Measurements from ENCODE around the gene CFAP46. TPM values are rescaled to one million over a fixed set of nuclear protein-coding genes. Genes with fewer than 3 reads are reported as not detected.

Gene CFAP46
- total and polyA plus RNA-seq, 9 of the 15 experiments (the other 6 are each of a cell fraction or from before 2014, with no cell fraction given): not detected

DNA sequence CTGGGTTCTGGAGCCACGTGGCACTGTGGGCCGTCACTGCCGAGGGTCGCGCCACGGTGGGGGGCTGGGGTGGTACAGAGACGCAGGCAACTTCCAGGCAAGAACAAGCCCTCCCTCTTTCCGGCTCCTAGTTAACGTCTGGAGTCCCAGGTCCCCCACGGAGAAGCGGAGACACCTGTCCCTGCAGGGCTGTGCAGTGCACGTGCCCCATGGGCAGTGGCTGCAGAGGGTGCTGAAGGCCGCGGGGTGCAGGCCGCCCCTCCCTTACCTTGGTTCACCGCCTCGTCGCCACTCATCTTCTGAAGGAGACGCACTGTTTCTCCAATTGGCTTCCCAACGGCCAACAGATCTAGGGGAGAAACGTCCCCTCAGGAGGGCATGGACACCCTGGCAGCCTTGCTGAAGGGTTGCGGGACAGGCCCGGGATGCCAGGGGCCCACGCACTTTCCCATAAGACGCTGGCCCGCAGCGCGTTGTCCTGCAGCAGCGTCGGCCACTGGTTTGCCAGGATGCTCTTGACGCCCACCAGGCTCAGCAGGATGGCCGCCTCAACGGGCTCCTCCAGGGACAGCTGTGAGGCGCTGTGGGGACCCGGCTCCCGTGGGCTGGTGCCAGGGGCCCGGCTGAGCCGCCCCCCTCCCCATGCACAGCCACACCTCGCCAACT, 132.1 kb downstream of the CFAP46 start (continued):
- TF ChIP-seq, protein P1, sequence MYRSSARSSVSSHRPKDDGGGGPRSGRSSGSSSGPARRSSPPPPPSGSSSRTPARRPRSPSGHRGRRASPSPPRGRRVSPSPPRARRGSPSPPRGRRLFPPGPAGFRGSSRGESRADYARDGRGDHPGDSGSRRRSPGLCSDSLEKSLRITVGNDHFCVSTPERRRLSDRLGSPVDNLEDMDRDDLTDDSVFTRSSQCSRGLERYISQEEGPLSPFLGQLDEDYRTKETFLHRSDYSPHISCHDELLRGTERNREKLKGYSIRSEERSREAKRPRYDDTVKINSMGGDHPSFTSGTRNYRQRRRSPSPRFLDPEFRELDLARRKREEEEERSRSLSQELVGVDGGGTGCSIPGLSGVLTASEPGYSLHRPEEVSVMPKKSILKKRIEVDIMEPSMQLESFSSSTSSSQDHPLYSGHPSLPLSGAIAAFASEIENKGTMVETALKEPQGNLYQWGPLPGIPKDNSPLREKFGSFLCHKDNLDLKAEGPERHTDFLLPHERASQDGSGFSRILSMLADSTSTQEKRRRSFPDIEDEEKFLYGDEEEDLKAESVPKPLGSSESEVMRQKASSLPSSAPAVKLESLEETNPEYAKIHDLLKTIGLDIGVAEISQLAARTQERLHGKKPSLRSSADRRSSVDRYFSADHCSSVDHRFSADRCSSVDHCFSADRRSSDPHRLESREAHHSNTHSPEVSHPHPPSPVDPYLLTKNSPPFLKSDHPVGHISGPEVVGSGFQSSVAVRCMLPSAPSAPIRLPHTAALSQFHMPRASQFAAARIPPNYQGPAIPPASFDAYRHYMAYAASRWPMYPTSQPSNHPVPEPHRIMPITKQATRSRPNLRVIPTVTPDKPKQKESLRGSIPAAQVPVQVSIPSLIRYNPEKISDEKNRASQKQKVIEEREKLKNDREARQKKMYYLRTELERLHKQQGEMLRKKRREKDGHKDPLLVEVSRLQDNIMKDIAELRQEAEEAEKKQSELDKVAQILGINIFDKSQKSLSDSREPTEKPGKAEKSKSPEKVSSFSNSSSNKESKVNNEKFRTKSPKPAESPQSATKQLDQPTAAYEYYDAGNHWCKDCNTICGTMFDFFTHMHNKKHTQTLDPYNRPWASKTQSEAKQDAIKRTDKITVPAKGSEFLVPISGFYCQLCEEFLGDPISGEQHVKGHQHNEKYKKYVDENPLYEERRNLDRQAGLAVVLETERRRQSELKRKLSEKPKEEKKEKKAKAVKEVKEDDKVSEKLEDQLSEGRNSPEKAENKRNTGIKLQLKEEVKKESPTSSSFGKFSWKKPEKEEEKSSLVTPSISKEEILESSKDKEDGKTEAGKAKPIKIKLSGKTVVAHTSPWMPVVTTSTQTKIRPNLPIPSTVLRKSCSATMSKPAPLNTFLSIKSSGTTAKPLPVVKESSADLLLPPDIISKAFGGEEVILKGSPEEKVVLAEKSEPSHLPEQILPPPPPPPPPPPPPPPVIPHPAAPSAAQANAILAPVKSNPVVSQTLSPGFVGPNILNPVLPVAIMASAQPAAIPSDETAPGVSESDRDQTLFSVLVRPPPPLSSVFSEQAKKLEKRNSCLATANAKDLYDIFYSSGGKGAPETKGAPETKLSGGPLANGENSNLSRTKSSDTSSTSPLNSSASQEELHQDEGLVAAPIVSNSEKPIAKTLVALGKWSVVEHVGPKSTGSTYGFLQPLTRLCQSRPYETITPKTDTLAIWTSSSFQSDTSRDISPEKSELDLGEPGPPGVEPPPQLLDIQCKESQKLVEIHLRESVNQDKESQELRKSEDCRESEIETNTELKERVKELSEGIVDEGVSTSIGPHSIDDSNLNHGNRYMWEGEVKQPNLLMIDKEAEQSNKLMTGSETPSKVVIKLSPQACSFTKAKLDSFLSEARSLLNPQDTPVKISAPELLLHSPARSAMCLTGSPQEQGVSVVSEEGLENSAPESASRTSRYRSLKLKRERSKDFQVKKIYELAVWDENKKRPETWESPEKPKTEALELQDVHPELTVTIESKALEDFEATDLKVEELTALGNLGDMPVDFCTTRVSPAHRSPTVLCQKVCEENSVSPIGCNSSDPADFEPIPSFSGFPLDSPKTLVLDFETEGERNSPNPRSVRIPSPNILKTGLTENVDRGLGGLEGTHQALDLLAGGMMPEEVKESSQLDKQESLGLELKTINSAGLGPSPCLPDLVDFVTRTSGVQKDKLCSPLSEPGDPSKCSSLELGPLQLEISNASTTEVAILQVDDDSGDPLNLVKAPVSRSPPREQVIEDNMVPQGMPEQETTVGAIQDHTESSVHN (IDR thresholded peaks at IDR 0.05; ENCODE audit: borderline replicate concordance in 1 of 2, low read depth in 1 of 2): no peak
- TF ChIP-seq, protein P2, sequence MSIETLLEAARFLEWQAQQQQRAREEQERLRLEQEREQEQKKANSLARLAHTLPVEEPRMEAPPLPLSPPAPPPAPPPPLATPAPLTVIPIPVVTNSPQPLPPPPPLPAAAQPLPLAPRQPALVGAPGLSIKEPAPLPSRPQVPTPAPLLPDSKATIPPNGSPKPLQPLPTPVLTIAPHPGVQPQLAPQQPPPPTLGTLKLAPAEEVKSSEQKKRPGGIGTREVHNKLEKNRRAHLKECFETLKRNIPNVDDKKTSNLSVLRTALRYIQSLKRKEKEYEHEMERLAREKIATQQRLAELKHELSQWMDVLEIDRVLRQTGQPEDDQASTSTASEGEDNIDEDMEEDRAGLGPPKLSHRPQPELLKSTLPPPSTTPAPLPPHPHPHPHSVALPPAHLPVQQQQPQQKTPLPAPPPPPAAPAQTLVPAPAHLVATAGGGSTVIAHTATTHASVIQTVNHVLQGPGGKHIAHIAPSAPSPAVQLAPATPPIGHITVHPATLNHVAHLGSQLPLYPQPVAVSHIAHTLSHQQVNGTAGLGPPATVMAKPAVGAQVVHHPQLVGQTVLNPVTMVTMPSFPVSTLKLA (conservative IDR thresholded peaks at IDR 0.05): no peak
- TF ChIP-seq, protein P3, sequence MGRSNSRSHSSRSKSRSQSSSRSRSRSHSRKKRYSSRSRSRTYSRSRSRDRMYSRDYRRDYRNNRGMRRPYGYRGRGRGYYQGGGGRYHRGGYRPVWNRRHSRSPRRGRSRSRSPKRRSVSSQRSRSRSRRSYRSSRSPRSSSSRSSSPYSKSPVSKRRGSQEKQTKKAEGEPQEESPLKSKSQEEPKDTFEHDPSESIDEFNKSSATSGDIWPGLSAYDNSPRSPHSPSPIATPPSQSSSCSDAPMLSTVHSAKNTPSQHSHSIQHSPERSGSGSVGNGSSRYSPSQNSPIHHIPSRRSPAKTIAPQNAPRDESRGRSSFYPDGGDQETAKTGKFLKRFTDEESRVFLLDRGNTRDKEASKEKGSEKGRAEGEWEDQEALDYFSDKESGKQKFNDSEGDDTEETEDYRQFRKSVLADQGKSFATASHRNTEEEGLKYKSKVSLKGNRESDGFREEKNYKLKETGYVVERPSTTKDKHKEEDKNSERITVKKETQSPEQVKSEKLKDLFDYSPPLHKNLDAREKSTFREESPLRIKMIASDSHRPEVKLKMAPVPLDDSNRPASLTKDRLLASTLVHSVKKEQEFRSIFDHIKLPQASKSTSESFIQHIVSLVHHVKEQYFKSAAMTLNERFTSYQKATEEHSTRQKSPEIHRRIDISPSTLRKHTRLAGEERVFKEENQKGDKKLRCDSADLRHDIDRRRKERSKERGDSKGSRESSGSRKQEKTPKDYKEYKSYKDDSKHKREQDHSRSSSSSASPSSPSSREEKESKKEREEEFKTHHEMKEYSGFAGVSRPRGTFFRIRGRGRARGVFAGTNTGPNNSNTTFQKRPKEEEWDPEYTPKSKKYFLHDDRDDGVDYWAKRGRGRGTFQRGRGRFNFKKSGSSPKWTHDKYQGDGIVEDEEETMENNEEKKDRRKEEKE (IDR thresholded peaks at IDR 0.05; ENCODE audit: borderline replicate concordance in 1 of 2, control insufficient read depth in 1 of 2, low read depth in 2 of 2, low read length in 1 of 2): no peak
- TF ChIP-seq, protein P4, sequence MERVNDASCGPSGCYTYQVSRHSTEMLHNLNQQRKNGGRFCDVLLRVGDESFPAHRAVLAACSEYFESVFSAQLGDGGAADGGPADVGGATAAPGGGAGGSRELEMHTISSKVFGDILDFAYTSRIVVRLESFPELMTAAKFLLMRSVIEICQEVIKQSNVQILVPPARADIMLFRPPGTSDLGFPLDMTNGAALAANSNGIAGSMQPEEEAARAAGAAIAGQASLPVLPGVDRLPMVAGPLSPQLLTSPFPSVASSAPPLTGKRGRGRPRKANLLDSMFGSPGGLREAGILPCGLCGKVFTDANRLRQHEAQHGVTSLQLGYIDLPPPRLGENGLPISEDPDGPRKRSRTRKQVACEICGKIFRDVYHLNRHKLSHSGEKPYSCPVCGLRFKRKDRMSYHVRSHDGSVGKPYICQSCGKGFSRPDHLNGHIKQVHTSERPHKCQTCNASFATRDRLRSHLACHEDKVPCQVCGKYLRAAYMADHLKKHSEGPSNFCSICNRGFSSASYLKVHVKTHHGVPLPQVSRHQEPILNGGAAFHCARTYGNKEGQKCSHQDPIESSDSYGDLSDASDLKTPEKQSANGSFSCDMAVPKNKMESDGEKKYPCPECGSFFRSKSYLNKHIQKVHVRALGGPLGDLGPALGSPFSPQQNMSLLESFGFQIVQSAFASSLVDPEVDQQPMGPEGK (CRISPR knock-in tag; IDR thresholded peaks at IDR 0.05; ENCODE audit: borderline replicate concordance): no peak
- TF ChIP-seq, protein P5, sequence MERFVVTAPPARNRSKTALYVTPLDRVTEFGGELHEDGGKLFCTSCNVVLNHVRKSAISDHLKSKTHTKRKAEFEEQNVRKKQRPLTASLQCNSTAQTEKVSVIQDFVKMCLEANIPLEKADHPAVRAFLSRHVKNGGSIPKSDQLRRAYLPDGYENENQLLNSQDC (CRISPR knock-in tag; IDR thresholded peaks at IDR 0.05): no peak
